ENCODE measurements around the gene PGRMC2.

The PGRMC2 gene

GRCh38 chr4:128307123-128307571 is 19.5 kb upstream of the PGRMC2 start:
- Mint-ChIP-seq H3K27ac (no peak overlapping the region), H3K4me1 (peaks cover 18% of the 10 kb centered on the region), H3K36me3 (ENCODE audit: low read depth) (no peaks in the 10 kb centered on the region), H3K4me3 (no peak overlapping the region), H3K9me3 (no peaks in the 10 kb centered on the region), H3K27me3 (ENCODE audit: low read depth) (no peaks in the 10 kb centered on the region)
- TF ChIP-seq, protein P1, sequence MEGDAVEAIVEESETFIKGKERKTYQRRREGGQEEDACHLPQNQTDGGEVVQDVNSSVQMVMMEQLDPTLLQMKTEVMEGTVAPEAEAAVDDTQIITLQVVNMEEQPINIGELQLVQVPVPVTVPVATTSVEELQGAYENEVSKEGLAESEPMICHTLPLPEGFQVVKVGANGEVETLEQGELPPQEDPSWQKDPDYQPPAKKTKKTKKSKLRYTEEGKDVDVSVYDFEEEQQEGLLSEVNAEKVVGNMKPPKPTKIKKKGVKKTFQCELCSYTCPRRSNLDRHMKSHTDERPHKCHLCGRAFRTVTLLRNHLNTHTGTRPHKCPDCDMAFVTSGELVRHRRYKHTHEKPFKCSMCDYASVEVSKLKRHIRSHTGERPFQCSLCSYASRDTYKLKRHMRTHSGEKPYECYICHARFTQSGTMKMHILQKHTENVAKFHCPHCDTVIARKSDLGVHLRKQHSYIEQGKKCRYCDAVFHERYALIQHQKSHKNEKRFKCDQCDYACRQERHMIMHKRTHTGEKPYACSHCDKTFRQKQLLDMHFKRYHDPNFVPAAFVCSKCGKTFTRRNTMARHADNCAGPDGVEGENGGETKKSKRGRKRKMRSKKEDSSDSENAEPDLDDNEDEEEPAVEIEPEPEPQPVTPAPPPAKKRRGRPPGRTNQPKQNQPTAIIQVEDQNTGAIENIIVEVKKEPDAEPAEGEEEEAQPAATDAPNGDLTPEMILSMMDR (IDR thresholded peaks at IDR 0.05; ENCODE audit: unreplicated experiment in 3 of 3): no peak

DNA sequence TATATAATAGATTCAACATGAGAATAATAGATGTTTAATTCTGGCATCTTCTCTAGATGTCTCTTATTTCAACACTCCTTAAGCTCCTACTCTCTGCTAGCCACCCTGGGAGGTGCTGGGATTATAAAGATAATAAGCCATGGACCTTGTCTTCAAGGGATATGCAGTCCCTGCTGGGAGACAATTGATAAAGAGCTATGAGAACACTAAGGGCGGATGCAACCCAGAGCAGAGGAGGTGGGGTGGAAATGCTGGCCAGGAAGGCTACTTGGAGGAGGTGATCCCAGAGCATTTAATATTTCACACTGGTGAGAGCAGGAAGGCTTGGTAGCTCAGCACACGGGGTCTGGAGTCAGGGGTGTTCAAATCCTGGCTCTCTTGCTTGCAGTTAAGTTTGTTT is 18.3 kb upstream of the PGRMC2 start:
- H3K36me3 Mint-ChIP-seq (ENCODE audit: low read depth): peaks cover 2% of the 10 kb centered on the region
- H3K4me1 Mint-ChIP-seq: peaks cover 18% of the 10 kb centered on the region
- H3K27ac Mint-ChIP-seq: no peak overlapping the region
- H3K4me3 Mint-ChIP-seq: no peak overlapping the region
- H3K9me3 Mint-ChIP-seq: no peaks in the 10 kb centered on the region
- H3K27me3 Mint-ChIP-seq (ENCODE audit: low read depth): no peaks in the 10 kb centered on the region
- TF ChIP-seq, protein P1 (IDR thresholded peaks at IDR 0.05; ENCODE audit: unreplicated experiment in 3 of 3): no peak

DNA sequence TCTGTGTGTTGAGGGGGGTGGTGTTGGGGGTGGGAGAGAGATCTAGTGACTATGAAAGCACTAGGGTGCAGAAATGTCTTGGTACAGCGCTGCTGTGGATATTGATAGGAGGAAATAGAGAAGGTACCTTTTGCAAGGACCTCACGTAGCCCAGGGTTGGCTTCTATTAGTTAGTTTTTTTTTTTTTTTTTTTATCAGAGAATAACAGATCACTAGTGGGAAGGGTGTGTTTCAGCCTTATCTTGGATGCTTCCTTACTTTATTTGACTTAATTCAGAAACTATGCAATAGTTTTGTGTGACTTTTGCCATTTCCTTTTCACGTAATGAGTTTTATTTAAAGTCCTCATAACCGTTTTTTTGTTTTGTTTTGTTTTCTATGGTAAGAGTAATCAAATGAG is 16.4 kb upstream of the PGRMC2 start:
- Mint-ChIP-seq H3K9me3 (no peaks in the 10 kb centered on the region), H3K4me1 (peaks cover 4% of the 10 kb centered on the region), H3K27ac (no peak overlapping the region), H3K36me3 (ENCODE audit: low read depth) (peaks cover 3% of the 10 kb centered on the region), H3K27me3 (ENCODE audit: low read depth) (no peaks in the 10 kb centered on the region), H3K4me3 (no peak overlapping the region)
- TF ChIP-seq, protein P1 (IDR thresholded peaks at IDR 0.05; ENCODE audit: unreplicated experiment in 3 of 3): no peak

DNA sequence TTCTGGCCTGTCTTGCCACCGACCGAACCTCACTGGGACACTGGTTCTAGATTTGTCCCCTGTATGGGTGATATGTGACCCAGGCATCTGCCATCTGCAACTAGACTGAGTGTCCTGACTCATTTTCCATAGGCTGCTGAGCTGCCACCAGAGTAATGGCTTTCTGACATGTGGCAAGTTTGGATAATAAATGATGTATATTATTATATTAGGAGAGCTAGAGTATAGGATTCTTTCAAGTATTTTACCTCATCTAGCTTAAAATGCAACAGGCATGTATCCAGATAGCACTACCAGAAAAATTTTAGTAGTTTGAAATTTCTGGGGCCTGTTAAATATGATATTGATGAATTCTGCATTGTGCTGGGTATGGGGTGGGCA is 15.8 kb upstream of the PGRMC2 start:
- TF ChIP-seq, protein P1 (IDR thresholded peaks at IDR 0.05; ENCODE audit: unreplicated experiment in 3 of 3): no peak
- no peaks in the 10 kb centered on the region for H3K27me3 Mint-ChIP-seq (ENCODE audit: low read depth)
- H3K9me3 Mint-ChIP-seq: no peaks in the 10 kb centered on the region
- no peak overlapping the region for H3K27ac Mint-ChIP-seq
- peaks cover 3% of the 10 kb centered on the region for H3K36me3 Mint-ChIP-seq (ENCODE audit: low read depth)
- no peaks in the 10 kb centered on the region for H3K4me1 Mint-ChIP-seq
- no peak overlapping the region for H3K4me3 Mint-ChIP-seq

DNA sequence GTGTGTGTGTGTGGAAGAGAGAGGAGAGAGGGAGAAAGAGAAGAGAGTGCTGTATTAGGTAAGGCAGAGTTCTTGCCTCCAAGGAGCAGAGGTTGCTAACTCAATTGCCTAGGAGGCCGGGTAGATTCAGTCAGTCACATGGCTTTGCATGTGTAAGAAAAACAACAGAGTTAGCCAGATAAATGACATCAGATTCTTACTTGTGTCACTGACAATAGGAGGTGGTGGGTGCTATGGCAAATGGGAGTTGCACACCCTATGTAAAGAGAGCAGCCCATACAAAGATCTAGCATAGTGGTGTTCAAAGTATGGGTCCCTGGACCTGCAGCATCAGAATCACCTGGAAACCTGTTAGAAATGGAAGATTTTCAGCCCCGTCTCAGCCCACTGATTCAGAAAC is 14.4 kb upstream of the PGRMC2 start:
- peaks cover 3% of the 10 kb centered on the region for H3K36me3 Mint-ChIP-seq (ENCODE audit: low read depth)
- H3K27me3 Mint-ChIP-seq (ENCODE audit: low read depth): no peaks in the 10 kb centered on the region
- H3K4me3 Mint-ChIP-seq: no peak overlapping the region
- no peaks in the 10 kb centered on the region for H3K4me1 Mint-ChIP-seq
- TF ChIP-seq, protein P1 (IDR thresholded peaks at IDR 0.05; ENCODE audit: unreplicated experiment in 3 of 3): no peak
- no peak overlapping the region for H3K27ac Mint-ChIP-seq
- no peaks in the 10 kb centered on the region for H3K9me3 Mint-ChIP-seq

DNA sequence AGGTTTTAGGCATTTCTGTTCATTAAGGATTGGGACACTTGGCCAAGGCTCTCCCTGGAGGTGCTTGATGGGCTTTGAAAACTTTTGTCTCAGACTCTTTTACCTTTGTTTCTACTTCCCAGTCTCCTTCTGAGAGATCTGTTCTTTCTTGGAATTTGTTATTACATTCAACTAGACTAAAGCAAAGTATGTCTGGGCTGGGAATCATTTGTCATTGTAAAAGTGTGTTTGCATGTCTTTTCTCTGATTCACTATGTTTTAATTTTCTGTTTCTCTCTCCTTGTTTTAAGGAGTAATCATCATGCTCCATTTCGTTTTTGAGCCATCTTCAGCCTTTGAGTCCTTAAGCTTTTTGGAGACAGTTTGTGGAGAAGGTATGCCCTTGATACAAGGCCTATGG is 12.2 kb upstream of the PGRMC2 start:
- no peak overlapping the region for H3K27ac Mint-ChIP-seq
- TF ChIP-seq, protein P1 (IDR thresholded peaks at IDR 0.05; ENCODE audit: unreplicated experiment in 3 of 3): no peak
- H3K4me3 Mint-ChIP-seq: no peak overlapping the region
- H3K9me3 Mint-ChIP-seq: no peaks in the 10 kb centered on the region
- H3K36me3 Mint-ChIP-seq (ENCODE audit: low read depth): peaks cover 3% of the 10 kb centered on the region
- H3K27me3 Mint-ChIP-seq (ENCODE audit: low read depth): no peaks in the 10 kb centered on the region
- no peaks in the 10 kb centered on the region for H3K4me1 Mint-ChIP-seq

Data from nephron (organoid).